ENCODE results near the gene ADAMTS17. TPM values are rescaled to one million over a fixed set of nuclear protein-coding genes. Genes with fewer than 3 reads are reported as not detected.

ADAMTS17 gene
- total RNA-seq, 1 donor, result 7.6 TPM

GRCh38 chr15:100308608-100309007, 33.2 kb downstream of the ADAMTS17 start:
- no peak overlapping the region for H3K4me3 ChIP-seq (ENCODE audit: low read length)
- no peaks in the 10 kb centered on the region for H3K4me1 ChIP-seq (ENCODE audit: insufficient read depth, low read length)
- H3K27me3 ChIP-seq (ENCODE audit: insufficient read depth, low read length), result no peaks in the 10 kb centered on the region
- no peaks in the 10 kb centered on the region for H3K9me3 ChIP-seq (ENCODE audit: low read depth, low read length)

- no peaks in the 10 kb centered on the region for H3K27me3 ChIP-seq (ENCODE audit: insufficient read depth, low read length)
- H3K4me3 ChIP-seq (ENCODE audit: low read length), result no peak overlapping the region
- H3K9me3 ChIP-seq (ENCODE audit: low read depth, low read length), result no peaks in the 10 kb centered on the region
- no peaks in the 10 kb centered on the region for H3K4me1 ChIP-seq (ENCODE audit: insufficient read depth, low read length)
Measured at GRCh38 chr15:100308213-100308600, 33.6 kb downstream of the ADAMTS17 start.

GRCh38 chr15:100307241-100308212, 34.2 kb downstream of the ADAMTS17 start:
- Histone ChIP-seq H3K4me3 (ENCODE audit: low read length) (no peak overlapping the region), H3K4me1 (ENCODE audit: insufficient read depth, low read length) (no peaks in the 10 kb centered on the region), H3K27me3 (ENCODE audit: insufficient read depth, low read length) (no peaks in the 10 kb centered on the region), H3K9me3 (ENCODE audit: low read depth, low read length) (no peaks in the 10 kb centered on the region)

- Histone ChIP-seq H3K4me3 (ENCODE audit: low read length) (no peak overlapping the region), H3K9me3 (ENCODE audit: low read depth, low read length) (no peaks in the 10 kb centered on the region), H3K27me3 (ENCODE audit: insufficient read depth, low read length) (no peaks in the 10 kb centered on the region), H3K4me1 (ENCODE audit: insufficient read depth, low read length) (no peaks in the 10 kb centered on the region)
Measured at GRCh38 chr15:100306098-100306497, 35.7 kb downstream of the ADAMTS17 start.

- Histone ChIP-seq H3K9me3 (ENCODE audit: low read depth, low read length) (no peaks in the 10 kb centered on the region), H3K4me3 (ENCODE audit: low read length) (no peak overlapping the region), H3K4me1 (ENCODE audit: insufficient read depth, low read length) (no peaks in the 10 kb centered on the region), H3K27me3 (ENCODE audit: insufficient read depth, low read length) (no peaks in the 10 kb centered on the region)
Measured at GRCh38 chr15:100301910-100302431, 39.8 kb downstream of the ADAMTS17 start.

- Histone ChIP-seq H3K9me3 (ENCODE audit: low read depth, low read length) (no peaks in the 10 kb centered on the region), H3K27me3 (ENCODE audit: insufficient read depth, low read length) (no peaks in the 10 kb centered on the region), H3K4me3 (ENCODE audit: low read length) (no peak overlapping the region), H3K4me1 (ENCODE audit: insufficient read depth, low read length) (no peaks in the 10 kb centered on the region)
Measured at GRCh38 chr15:100298257-100298656, 43.5 kb downstream of the ADAMTS17 start.

- Histone ChIP-seq H3K4me1 (ENCODE audit: insufficient read depth, low read length) (no peaks in the 10 kb centered on the region), H3K27me3 (ENCODE audit: insufficient read depth, low read length) (no peaks in the 10 kb centered on the region), H3K4me3 (ENCODE audit: low read length) (no peak overlapping the region), H3K9me3 (ENCODE audit: low read depth, low read length) (no peaks in the 10 kb centered on the region)
Measured at GRCh38 chr15:100297812-100298211, 44.0 kb downstream of the ADAMTS17 start.

- H3K4me3 ChIP-seq (ENCODE audit: low read length), result no peak overlapping the region
- no peaks in the 10 kb centered on the region for H3K9me3 ChIP-seq (ENCODE audit: low read depth, low read length)
- no peaks in the 10 kb centered on the region for H3K4me1 ChIP-seq (ENCODE audit: insufficient read depth, low read length)
- H3K27me3 ChIP-seq (ENCODE audit: insufficient read depth, low read length), result no peaks in the 10 kb centered on the region
Measured at GRCh38 chr15:100295939-100296565, 45.7 kb downstream of the ADAMTS17 start.

- Histone ChIP-seq H3K4me1 (ENCODE audit: insufficient read depth, low read length) (no peaks in the 10 kb centered on the region), H3K9me3 (ENCODE audit: low read depth, low read length) (no peaks in the 10 kb centered on the region), H3K4me3 (ENCODE audit: low read length) (no peak overlapping the region), H3K27me3 (ENCODE audit: insufficient read depth, low read length) (no peaks in the 10 kb centered on the region)
Measured at GRCh38 chr15:100292010-100292409, 49.8 kb downstream of the ADAMTS17 start.

GRCh38 chr15:100291106-100291505, 50.7 kb downstream of the ADAMTS17 start:
- Histone ChIP-seq H3K27me3 (ENCODE audit: insufficient read depth, low read length) (no peaks in the 10 kb centered on the region), H3K4me3 (ENCODE audit: low read length) (no peak overlapping the region), H3K4me1 (ENCODE audit: insufficient read depth, low read length) (no peaks in the 10 kb centered on the region), H3K9me3 (ENCODE audit: low read depth, low read length) (no peaks in the 10 kb centered on the region)

- Histone ChIP-seq H3K4me1 (ENCODE audit: insufficient read depth, low read length) (no peaks in the 10 kb centered on the region), H3K4me3 (ENCODE audit: low read length) (no peak overlapping the region), H3K27me3 (ENCODE audit: insufficient read depth, low read length) (no peaks in the 10 kb centered on the region), H3K9me3 (ENCODE audit: low read depth, low read length) (no peaks in the 10 kb centered on the region)
Measured at GRCh38 chr15:100285641-100286295, 56.0 kb downstream of the ADAMTS17 start.

GRCh38 chr15:100284701-100285100, 57.1 kb downstream of the ADAMTS17 start:
- no peaks in the 10 kb centered on the region for H3K9me3 ChIP-seq (ENCODE audit: low read depth, low read length)
- H3K27me3 ChIP-seq (ENCODE audit: insufficient read depth, low read length), result no peaks in the 10 kb centered on the region
- H3K4me1 ChIP-seq (ENCODE audit: insufficient read depth, low read length), result no peaks in the 10 kb centered on the region
- H3K4me3 ChIP-seq (ENCODE audit: low read length), result no peak overlapping the region

- Histone ChIP-seq H3K9me3 (ENCODE audit: low read depth, low read length) (no peaks in the 10 kb centered on the region), H3K27me3 (ENCODE audit: insufficient read depth, low read length) (no peaks in the 10 kb centered on the region), H3K4me3 (ENCODE audit: low read length) (no peak overlapping the region), H3K4me1 (ENCODE audit: insufficient read depth, low read length) (no peaks in the 10 kb centered on the region)
Measured at GRCh38 chr15:100284191-100284590, 57.6 kb downstream of the ADAMTS17 start.

- Histone ChIP-seq H3K27me3 (ENCODE audit: insufficient read depth, low read length) (no peaks in the 10 kb centered on the region), H3K4me1 (ENCODE audit: insufficient read depth, low read length) (no peaks in the 10 kb centered on the region), H3K9me3 (ENCODE audit: low read depth, low read length) (no peaks in the 10 kb centered on the region), H3K4me3 (ENCODE audit: low read length) (no peak overlapping the region)
Measured at GRCh38 chr15:100281096-100281917, 60.5 kb downstream of the ADAMTS17 start.
